Vagina (tissue), 2 donors: Measurements from ENCODE around the gene FCHO2. TPM values are rescaled to one million over a fixed set of nuclear protein-coding genes. Genes with fewer than 3 reads are reported as not detected.

Experiments used
- DNase-seq, 2 donors: peaks; one replicate each; pipeline ENCODE4 v3.0.0-alpha.2; 2017; ENCODE audit errors: extremely low spot score in 2 of 2
- H3K27ac ChIP-seq: fragments of 200-600 bp; sonication (generic); one replicate; pipeline ENCODE4 v1.5.1; 2019
- H3K27me3 ChIP-seq: fragments of 200-600 bp; sonication (generic); one replicate; pipeline ENCODE4 v1.5.1; 2019
- H3K36me3 ChIP-seq, 2 donors: fragments of 200-600 bp; sonication (generic); one replicate each; pipeline ENCODE4 v1.5.1; 2017 to 2019
- H3K4me1 ChIP-seq: fragments of 200-600 bp; sonication (generic); one replicate; pipeline ENCODE4 v1.5.1; 2019
- H3K4me3 ChIP-seq, 2 donors: fragments of 200-600 bp; sonication (generic); 1 replicate in 1 of 2; 2 replicates in 1 of 2; pipeline ENCODE4 v1.5.1; 2016 to 2019
- H3K9me3 ChIP-seq: fragments of 200-600 bp; sonication (generic); one replicate; pipeline ENCODE4 v1.5.1; 2019
- CTCF ChIP-seq, 3 experiments: fragments of 450-650 bp in 2 of 3; fragments of 200-600 bp in 1 of 3; sonication (generic) in 1 of 3; IDR thresholded peaks; one replicate each; pipeline ENCODE4 v1.5.1; 2017 to 2019; ENCODE audit warnings: antibody characterized with exemption in 3 of 3, mild to moderate bottlenecking in 2 of 3, moderate library complexity in 2 of 3
- POLR2A ChIP-seq, 2 donors: fragments of 450-650 bp; IDR thresholded peaks; one replicate each; pipeline ENCODE4 v1.6.1; 2017; ENCODE audit warnings: antibody characterized with exemption in 2 of 2, mild to moderate bottlenecking in 2 of 2, moderate library complexity in 2 of 2
- POLR2AphosphoS5 ChIP-seq, 2 donors: sonication (generic); formaldehyde crosslinking; IDR thresholded peaks; one replicate each; pipeline ENCODE4 v1.9.0; 2017; ENCODE audit warnings: antibody characterized with exemption in 2 of 2, mild to moderate bottlenecking in 2 of 2, low read depth in 1 of 2; ENCODE audit not compliant: insufficient read depth in 1 of 2
- intact Hi-C: fragments of 100-400 bp; cut with DNase I; formaldehyde crosslinking; loops from one replicate; pipeline ENCODE4 v1.15.1; 2023
- total RNA-seq: library from RNA; depleted of rRNA; stranded (reverse); fragments of >200 nt; gene quantifications from one replicate; pipeline ENCODE4 v1.2.3, GENCODE V29; 2016

The FCHO2 gene
- total RNA-seq, 1 donor from 2014 or later, result 32.9 TPM

GRCh38 chr5:73030531-73030930 lies 74.7 kb downstream of the FCHO2 start:
- no peak for DNase-seq
- H3K27me3 ChIP-seq, result no peaks in the 10 kb centered on the region
- no peak for TF ChIP-seq POLR2A (IDR thresholded peaks at IDR 0.05)
- no peak for TF ChIP-seq CTCF (IDR thresholded peaks at IDR 0.05)
- no peak for TF ChIP-seq POLR2AphosphoS5 (IDR thresholded peaks at IDR 0.05; ENCODE audit: insufficient read depth in 1 of 2, low read depth in 1 of 2)
- H3K4me1 ChIP-seq, result peaks cover 21% of the 10 kb centered on the region
- H3K27ac ChIP-seq, result no peak overlapping the region
- H3K9me3 ChIP-seq, result no peaks in the 10 kb centered on the region
- H3K4me3 ChIP-seq, result no peak overlapping the region
- intact Hi-C loops, result loop anchor here (2.0 kb wide), 1 partner anchor 18 kb away; no protein-coding TSS in a partner anchor
- H3K36me3 ChIP-seq, result peaks cover 0 to 21% of the 10 kb centered on the region in 2 donors

GRCh38 chr5:73030995-73031394 lies 75.2 kb downstream of the FCHO2 start:
- no peak for DNase-seq
- TF ChIP-seq POLR2A (IDR thresholded peaks at IDR 0.05) (no peak), CTCF (IDR thresholded peaks at IDR 0.05) (no peak), POLR2AphosphoS5 (IDR thresholded peaks at IDR 0.05; ENCODE audit: insufficient read depth in 1 of 2, low read depth in 1 of 2) (no peak)
- Histone ChIP-seq H3K9me3 (no peaks in the 10 kb centered on the region), H3K27ac (no peak overlapping the region), H3K4me3 (no peak overlapping the region), H3K4me1 (peaks cover 21% of the 10 kb centered on the region), H3K27me3 (no peaks in the 10 kb centered on the region), H3K36me3 (peaks cover 0 to 24% of the 10 kb centered on the region in 2 donors)
- intact Hi-C loops, result loop anchor here (2.0 kb wide), 1 partner anchor 18 kb away; no protein-coding TSS in a partner anchor

- Histone ChIP-seq H3K4me1 (peaks cover 21% of the 10 kb centered on the region), H3K27me3 (no peaks in the 10 kb centered on the region), H3K36me3 (peaks cover 0 to 23% of the 10 kb centered on the region in 2 donors), H3K4me3 (no peak overlapping the region), H3K9me3 (no peaks in the 10 kb centered on the region), H3K27ac (no peak overlapping the region)
- intact Hi-C loops, result loop anchor here (2.0 kb wide), 1 partner anchor 17 kb away; no protein-coding TSS in a partner anchor
- DNase-seq, result no peak
- TF ChIP-seq POLR2A (IDR thresholded peaks at IDR 0.05), result no peak
- no peak for TF ChIP-seq POLR2AphosphoS5 (IDR thresholded peaks at IDR 0.05; ENCODE audit: insufficient read depth in 1 of 2, low read depth in 1 of 2)
- no peak for TF ChIP-seq CTCF (IDR thresholded peaks at IDR 0.05)
Measured at GRCh38 chr5:73031839-73032238, 76.0 kb downstream of the FCHO2 start.

- TF ChIP-seq POLR2A (IDR thresholded peaks at IDR 0.05), result no peak
- no peak for TF ChIP-seq CTCF (IDR thresholded peaks at IDR 0.05)
- TF ChIP-seq POLR2AphosphoS5 (IDR thresholded peaks at IDR 0.05; ENCODE audit: insufficient read depth in 1 of 2, low read depth in 1 of 2), result no peak
- H3K36me3 ChIP-seq, result peaks cover 0 to 25% of the 10 kb centered on the region in 2 donors
Measured at GRCh38 chr5:73032635-73033034, 76.8 kb downstream of the FCHO2 start.

GRCh38 chr5:73037545-73037944 lies 81.7 kb downstream of the FCHO2 start:
- Histone ChIP-seq H3K4me1 (no peaks in the 10 kb centered on the region), H3K27me3 (no peaks in the 10 kb centered on the region), H3K27ac (no peak overlapping the region), H3K9me3 (no peaks in the 10 kb centered on the region), H3K4me3 (no peak overlapping the region), H3K36me3 (peaks cover 0 to 29% of the 10 kb centered on the region in 2 donors)
- intact Hi-C loops, result no loop called here
- no peak for DNase-seq
- TF ChIP-seq POLR2AphosphoS5 (IDR thresholded peaks at IDR 0.05; ENCODE audit: insufficient read depth in 1 of 2, low read depth in 1 of 2), result no peak
- TF ChIP-seq POLR2A (IDR thresholded peaks at IDR 0.05), result no peak
- no peak for TF ChIP-seq CTCF (IDR thresholded peaks at IDR 0.05)

More at GRCh38 chr5:73032635-73033034, 76.8 kb downstream of the FCHO2 start:
- Histone ChIP-seq H3K4me1 (peaks cover 21% of the 10 kb centered on the region), H3K4me3 (no peak overlapping the region), H3K9me3 (no peaks in the 10 kb centered on the region), H3K27ac (no peak overlapping the region), H3K27me3 (no peaks in the 10 kb centered on the region)
- DNase-seq, result no peak
- intact Hi-C loops, result no loop called here
